Retinal pigment epithelial cell (primary cell): ENCODE data around the gene GDPD5.

Experiments
- DNase-seq: peaks from one replicate; pipeline ENCODE4 v3.0.0-alpha.2; 2010; ENCODE audit warnings: low read depth
- H3K4me3 ChIP-seq: 2 replicates; pipeline ENCODE4 v1.5.1; 2011; ENCODE audit warnings: mild to moderate bottlenecking, low read length, control low read depth, moderate library complexity
- CTCF ChIP-seq: conservative IDR thresholded peaks from 2 replicates; pipeline ENCODE4 v1.5.1; 2011; ENCODE audit warnings: low read depth, low read length, control low read depth, inconsistent platforms

The GDPD5 gene

GRCh38 chr11:75567971-75568370, 42.2 kb upstream of the GDPD5 start:
- TF ChIP-seq CTCF = no peak
- no peak overlapping the region for H3K4me3 ChIP-seq
- DNase-seq = no peak

DNA sequence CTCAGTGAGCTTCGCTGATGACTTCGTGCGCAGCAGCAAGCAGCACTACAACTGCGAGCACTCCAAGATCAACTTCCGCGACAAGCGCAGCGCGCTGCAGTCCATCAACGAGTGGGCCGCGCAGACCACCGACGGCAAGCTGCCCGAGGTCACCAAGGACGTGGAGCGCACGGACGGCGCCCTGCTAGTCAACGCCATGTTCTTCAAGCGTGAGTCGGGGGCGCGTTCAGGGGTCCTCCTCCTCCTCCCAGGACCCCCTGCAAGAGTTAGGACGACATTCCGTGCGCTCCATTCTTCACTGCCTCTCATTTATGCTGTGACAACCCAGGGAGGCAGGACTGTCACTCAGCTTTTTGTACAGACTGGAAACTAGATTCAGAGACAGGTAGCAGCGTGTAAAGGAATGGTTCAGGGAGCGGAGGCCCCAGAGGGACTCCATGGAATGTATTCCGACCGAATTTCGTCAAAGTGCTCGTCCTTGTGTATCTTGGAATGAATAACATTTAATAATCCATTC, 41.1 kb upstream of the GDPD5 start:
- DNase-seq = no peak
- TF ChIP-seq CTCF = no peak
- no peak overlapping the region for H3K4me3 ChIP-seq

DNA sequence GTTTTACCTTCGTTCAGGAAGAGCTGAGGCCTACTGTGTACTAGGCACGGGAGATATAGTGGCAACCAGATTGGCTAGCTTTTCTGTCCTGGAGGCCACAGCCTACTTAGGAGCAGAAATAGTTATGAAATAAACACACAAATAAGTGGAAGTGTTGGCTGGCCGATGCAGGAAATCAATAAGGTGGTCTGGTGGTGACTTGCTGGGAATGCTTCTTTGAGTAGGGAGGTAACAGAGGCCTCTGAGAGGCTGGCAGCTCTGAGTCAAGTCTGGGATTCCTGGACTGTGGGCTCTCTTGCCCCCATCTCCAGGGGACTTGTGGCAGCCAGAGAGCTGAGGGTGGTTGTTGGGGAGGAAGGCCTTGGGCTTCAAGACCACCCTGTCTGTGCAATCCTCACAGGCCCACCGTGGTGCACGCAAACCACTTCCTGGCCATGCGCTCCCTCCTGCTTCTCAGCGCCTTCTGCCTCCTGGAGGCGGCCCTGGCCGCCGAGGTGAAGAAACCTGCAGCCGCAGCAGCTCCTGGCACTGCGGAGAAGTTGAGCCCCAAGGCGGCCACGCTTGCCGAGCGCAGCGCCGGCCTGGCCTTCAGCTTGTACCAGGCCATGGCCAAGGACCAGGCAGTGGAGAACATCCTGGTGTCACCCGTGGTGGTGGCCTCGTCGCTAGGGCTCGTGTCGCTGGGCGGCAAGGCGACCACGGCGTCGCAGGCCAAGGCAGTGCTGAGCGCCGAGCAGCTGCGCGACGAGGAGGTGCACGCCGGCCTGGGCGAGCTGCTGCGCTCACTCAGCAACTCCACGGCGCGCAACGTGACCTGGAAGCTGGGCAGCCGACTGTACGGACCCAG, 40.4 kb upstream of the GDPD5 start:
- DNase-seq = no peak
- no peak overlapping the region for H3K4me3 ChIP-seq
- TF ChIP-seq CTCF = no peak

- no peak for TF ChIP-seq CTCF
- no peak for DNase-seq
- no peak overlapping the region for H3K4me3 ChIP-seq
Observed at GRCh38 chr11:75565221-75565814, 39.6 kb upstream of the GDPD5 start.

GRCh38 chr11:75563978-75564552, 38.3 kb upstream of the GDPD5 start:
- no peak for DNase-seq
- peak overlapping the region; percentile 91 for H3K4me3 ChIP-seq
- peak; percentile 67 for TF ChIP-seq CTCF

- peak overlapping the region; percentile 91 for H3K4me3 ChIP-seq
- no peak for TF ChIP-seq CTCF
- no peak for DNase-seq
Observed at GRCh38 chr11:75563501-75563977, 37.8 kb upstream of the GDPD5 start.
